Measurements from ENCODE around the gene SLC6A13.

DNA sequence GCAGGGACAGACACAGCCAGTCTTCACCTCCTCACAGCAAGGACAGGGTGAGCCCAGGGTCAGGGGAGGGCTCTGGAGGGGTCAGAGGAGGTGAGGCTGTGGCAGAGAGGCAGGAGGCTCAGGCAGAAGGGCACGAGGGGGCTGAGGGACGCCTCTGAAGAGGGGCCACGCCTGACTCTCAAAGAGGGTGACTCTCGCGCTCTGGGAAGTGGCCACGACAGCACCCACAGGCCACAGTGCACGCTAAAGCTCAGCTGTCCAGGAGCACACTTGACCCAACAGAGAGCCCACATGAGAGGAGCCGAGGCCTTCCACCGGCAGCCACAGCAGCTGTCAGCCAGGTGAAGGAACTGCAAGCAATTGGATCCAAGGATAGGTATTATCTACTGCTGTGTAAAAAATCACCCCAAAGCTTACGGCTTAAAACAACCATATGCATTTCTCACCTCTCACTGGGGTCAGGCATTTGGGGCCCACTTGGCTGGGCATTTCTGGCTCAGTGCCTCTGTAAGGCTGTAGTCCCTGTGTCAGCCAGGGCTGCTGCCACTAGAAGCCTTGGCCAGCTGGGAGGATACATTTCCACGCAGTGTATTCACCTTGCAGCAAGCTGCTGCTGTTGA, 76.5 kb downstream of the SLC6A13 start:
- TF ChIP-seq, protein P1, sequence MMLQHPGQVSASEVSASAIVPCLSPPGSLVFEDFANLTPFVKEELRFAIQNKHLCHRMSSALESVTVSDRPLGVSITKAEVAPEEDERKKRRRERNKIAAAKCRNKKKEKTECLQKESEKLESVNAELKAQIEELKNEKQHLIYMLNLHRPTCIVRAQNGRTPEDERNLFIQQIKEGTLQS (IDR thresholded peaks at IDR 0.05; ENCODE audit: borderline replicate concordance, extremely low read depth, low read depth, low read length), result no peak
- TF ChIP-seq NR2F1 (conservative IDR thresholded peaks at IDR 0.05) (no peak), ZNF24 (IDR thresholded peaks at IDR 0.05) (no peak), CHD2 (IDR thresholded peaks at IDR 0.05; ENCODE audit: borderline replicate concordance, low read depth, low read length) (no peak), MYC (IDR thresholded peaks at IDR 0.05; ENCODE audit: insufficient read depth, insufficient read length, insufficient replicate concordance, low read length, severe bottlenecking) (no peak), RAD21 (IDR thresholded peaks at IDR 0.05; ENCODE audit: insufficient read depth, low read depth, low read length) (no peak), BACH1 (IDR thresholded peaks at IDR 0.05; ENCODE audit: borderline replicate concordance) (no peak), MTA3 (IDR thresholded peaks at IDR 0.05; ENCODE audit: borderline replicate concordance, low read length) (no peak)
- TF ChIP-seq, protein P2, sequence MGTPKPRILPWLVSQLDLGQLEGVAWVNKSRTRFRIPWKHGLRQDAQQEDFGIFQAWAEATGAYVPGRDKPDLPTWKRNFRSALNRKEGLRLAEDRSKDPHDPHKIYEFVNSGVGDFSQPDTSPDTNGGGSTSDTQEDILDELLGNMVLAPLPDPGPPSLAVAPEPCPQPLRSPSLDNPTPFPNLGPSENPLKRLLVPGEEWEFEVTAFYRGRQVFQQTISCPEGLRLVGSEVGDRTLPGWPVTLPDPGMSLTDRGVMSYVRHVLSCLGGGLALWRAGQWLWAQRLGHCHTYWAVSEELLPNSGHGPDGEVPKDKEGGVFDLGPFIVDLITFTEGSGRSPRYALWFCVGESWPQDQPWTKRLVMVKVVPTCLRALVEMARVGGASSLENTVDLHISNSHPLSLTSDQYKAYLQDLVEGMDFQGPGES (IDR thresholded peaks at IDR 0.05), result no peak
- TF ChIP-seq, protein P3, sequence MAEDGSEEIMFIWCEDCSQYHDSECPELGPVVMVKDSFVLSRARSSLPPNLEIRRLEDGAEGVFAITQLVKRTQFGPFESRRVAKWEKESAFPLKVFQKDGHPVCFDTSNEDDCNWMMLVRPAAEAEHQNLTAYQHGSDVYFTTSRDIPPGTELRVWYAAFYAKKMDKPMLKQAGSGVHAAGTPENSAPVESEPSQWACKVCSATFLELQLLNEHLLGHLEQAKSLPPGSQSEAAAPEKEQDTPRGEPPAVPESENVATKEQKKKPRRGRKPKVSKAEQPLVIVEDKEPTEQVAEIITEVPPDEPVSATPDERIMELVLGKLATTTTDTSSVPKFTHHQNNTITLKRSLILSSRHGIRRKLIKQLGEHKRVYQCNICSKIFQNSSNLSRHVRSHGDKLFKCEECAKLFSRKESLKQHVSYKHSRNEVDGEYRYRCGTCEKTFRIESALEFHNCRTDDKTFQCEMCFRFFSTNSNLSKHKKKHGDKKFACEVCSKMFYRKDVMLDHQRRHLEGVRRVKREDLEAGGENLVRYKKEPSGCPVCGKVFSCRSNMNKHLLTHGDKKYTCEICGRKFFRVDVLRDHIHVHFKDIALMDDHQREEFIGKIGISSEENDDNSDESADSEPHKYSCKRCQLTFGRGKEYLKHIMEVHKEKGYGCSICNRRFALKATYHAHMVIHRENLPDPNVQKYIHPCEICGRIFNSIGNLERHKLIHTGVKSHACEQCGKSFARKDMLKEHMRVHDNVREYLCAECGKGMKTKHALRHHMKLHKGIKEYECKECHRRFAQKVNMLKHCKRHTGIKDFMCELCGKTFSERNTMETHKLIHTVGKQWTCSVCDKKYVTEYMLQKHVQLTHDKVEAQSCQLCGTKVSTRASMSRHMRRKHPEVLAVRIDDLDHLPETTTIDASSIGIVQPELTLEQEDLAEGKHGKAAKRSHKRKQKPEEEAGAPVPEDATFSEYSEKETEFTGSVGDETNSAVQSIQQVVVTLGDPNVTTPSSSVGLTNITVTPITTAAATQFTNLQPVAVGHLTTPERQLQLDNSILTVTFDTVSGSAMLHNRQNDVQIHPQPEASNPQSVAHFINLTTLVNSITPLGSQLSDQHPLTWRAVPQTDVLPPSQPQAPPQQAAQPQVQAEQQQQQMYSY (CRISPR knock-in tag; IDR thresholded peaks at IDR 0.05), result no peak
- TF ChIP-seq, protein P4, sequence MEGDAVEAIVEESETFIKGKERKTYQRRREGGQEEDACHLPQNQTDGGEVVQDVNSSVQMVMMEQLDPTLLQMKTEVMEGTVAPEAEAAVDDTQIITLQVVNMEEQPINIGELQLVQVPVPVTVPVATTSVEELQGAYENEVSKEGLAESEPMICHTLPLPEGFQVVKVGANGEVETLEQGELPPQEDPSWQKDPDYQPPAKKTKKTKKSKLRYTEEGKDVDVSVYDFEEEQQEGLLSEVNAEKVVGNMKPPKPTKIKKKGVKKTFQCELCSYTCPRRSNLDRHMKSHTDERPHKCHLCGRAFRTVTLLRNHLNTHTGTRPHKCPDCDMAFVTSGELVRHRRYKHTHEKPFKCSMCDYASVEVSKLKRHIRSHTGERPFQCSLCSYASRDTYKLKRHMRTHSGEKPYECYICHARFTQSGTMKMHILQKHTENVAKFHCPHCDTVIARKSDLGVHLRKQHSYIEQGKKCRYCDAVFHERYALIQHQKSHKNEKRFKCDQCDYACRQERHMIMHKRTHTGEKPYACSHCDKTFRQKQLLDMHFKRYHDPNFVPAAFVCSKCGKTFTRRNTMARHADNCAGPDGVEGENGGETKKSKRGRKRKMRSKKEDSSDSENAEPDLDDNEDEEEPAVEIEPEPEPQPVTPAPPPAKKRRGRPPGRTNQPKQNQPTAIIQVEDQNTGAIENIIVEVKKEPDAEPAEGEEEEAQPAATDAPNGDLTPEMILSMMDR (IDR thresholded peaks at IDR 0.05 in 2 of 3, conservative IDR thresholded peaks at IDR 0.05 in 1 of 3; ENCODE audit: control insufficient read depth in 2 of 3, extremely low read depth in 1 of 3, insufficient read depth in 1 of 3, low read depth in 3 of 3, low read length in 3 of 3), result no peak
